B cell (primary cell): ENCODE results near the gene BPIFB1. TPM values are rescaled to one million over a fixed set of nuclear protein-coding genes. Genes with fewer than 3 reads are reported as not detected.

Experiments
- ATAC-seq: fragments of 200-7000 bp; cut with Tn5 transposase; one replicate; pipeline ENCODE4 v1.10.0; 2021; ENCODE audit warnings: low read depth, mild to moderate bottlenecking, moderate number of reproducible peaks, moderate library complexity
- CTCF ChIA-PET: fragments of 350-600 bp; sonication (Branson Sonifier 250); formaldehyde crosslinking; loops from one replicate; lab custom pipeline; 2021; ENCODE audit warnings: antibody characterized with exemption, inconsistent platforms; lab: Charles Lee
- POLR2A ChIA-PET: fragments of 350-600 bp; sonication (Branson Sonifier 250); formaldehyde crosslinking; loops from one replicate; lab custom pipeline; 2021; ENCODE audit warnings: antibody characterized with exemption; lab: Charles Lee
- DNase-seq: peaks from one replicate; pipeline ENCODE4 v3.0.0; 2013
- H2AFZ ChIP-seq: 2 replicates; pipeline ENCODE4 v1.6.1; 2012; ENCODE audit warnings: mild to moderate bottlenecking, low read depth, low read length; ENCODE audit not compliant: insufficient read depth, poor library complexity, severe bottlenecking
- H3K27ac ChIP-seq, 2 donors: 1 replicate in 1 of 2; 2 replicates in 1 of 2; pipeline ENCODE4 v1.5.1; 2012 to 2013; ENCODE audit warnings: low read length in 2 of 2, mild to moderate bottlenecking in 2 of 2, moderate library complexity in 1 of 2
- H3K27me3 ChIP-seq, 4 experiments: fragments of 200-600 bp in 1 of 4; sonication (generic) in 1 of 4; replicated peaks in 1 of 4; 1 replicate in 2 of 4; 2 replicates in 2 of 4; pipeline versions ENCODE4 v1.6.1 to v1.7.0; 2013 to 2016; ENCODE audit warnings: low read length in 3 of 4, mild to moderate bottlenecking in 2 of 4, mixed read lengths in 1 of 4, moderate library complexity in 1 of 4; ENCODE audit not compliant: insufficient read depth in 4 of 4, control insufficient read depth in 3 of 4; ENCODE audit errors: control extremely low read depth in 1 of 4
- H3K36me3 ChIP-seq, 2 experiments: replicated peaks in 1 of 2; 1 replicate in 1 of 2; 2 replicates in 1 of 2; pipeline versions ENCODE4 v1.6.1 to v1.7.1; 2013; ENCODE audit warnings: low read length in 1 of 2; ENCODE audit not compliant: insufficient read depth in 2 of 2, control insufficient read depth in 1 of 2; ENCODE audit errors: control extremely low read depth in 1 of 2, extremely low read depth in 1 of 2
- H3K4me1 ChIP-seq, 2 donors: fragments of 200-600 bp in 1 of 2; sonication (generic) in 1 of 2; 1 replicate in 1 of 2; 2 replicates in 1 of 2; pipeline versions ENCODE4 v1.5.1 to v1.6.1; 2013 to 2017; ENCODE audit warnings: low read length in 2 of 2; ENCODE audit not compliant: control insufficient read depth in 2 of 2, insufficient read depth in 2 of 2
- H3K4me2 ChIP-seq: replicated peaks from 2 replicates; pipeline ENCODE3; 2012; ENCODE audit warnings: mild to moderate bottlenecking, low read depth, low read length; ENCODE audit not compliant: poor library complexity, severe bottlenecking
- H3K4me3 ChIP-seq, 5 experiments: fragments of 200-600 bp in 1 of 5; sonication (generic) in 1 of 5; 1 replicate in 3 of 5; 2 replicates in 2 of 5; pipeline versions ENCODE4 v1.5.1 to v1.7.0; 2011 to 2016; ENCODE audit warnings: low read length in 4 of 5, mild to moderate bottlenecking in 4 of 5, low read depth in 2 of 5, control low read depth in 1 of 5, moderate library complexity in 1 of 5; ENCODE audit not compliant: insufficient read depth in 1 of 5; ENCODE audit errors: control extremely low read depth in 1 of 5, extremely low read depth in 1 of 5
- H3K79me2 ChIP-seq: fragments of 200-600 bp; sonication (generic); one replicate; pipeline ENCODE4 v1.6.0; 2016; ENCODE audit warnings: low read length; ENCODE audit not compliant: control insufficient read depth, insufficient read depth
- H3K9ac ChIP-seq: fragments of 200-600 bp; sonication (generic); 2 replicates; pipeline ENCODE4 v1.6.1; 2017; ENCODE audit warnings: mild to moderate bottlenecking, low read length, moderate library complexity
- H3K9me3 ChIP-seq, 3 donors: one replicate each; pipeline versions ENCODE4 v1.6.1 to v1.7.1; 2013; ENCODE audit warnings: low read length in 2 of 3; ENCODE audit not compliant: control insufficient read depth in 2 of 3, insufficient read depth in 1 of 3; ENCODE audit errors: control extremely low read depth in 1 of 3
- H4K20me1 ChIP-seq: 2 replicates; pipeline ENCODE4 v1.6.0; 2012; ENCODE audit warnings: mild to moderate bottlenecking, low read length; ENCODE audit not compliant: insufficient read depth, control insufficient read depth, poor library complexity, severe bottlenecking
- H3K27ac Mint-ChIP-seq: one replicate; pipeline ENCODE4 v1.8.0; 2021; ENCODE audit warnings: mixed read lengths
- H3K27me3 Mint-ChIP-seq: one replicate; pipeline ENCODE4 v1.8.0; 2021; ENCODE audit warnings: mixed read lengths
- H3K4me1 Mint-ChIP-seq: one replicate; pipeline ENCODE4 v1.8.0; 2021; ENCODE audit warnings: mixed read lengths
- H3K4me3 Mint-ChIP-seq: one replicate; pipeline ENCODE4 v1.8.0; 2021; ENCODE audit warnings: mixed read lengths
- H3K9me3 Mint-ChIP-seq: one replicate; pipeline ENCODE4 v1.8.0; 2022; ENCODE audit warnings: mixed read lengths; ENCODE audit not compliant: insufficient read depth
- EZH2 ChIP-seq: IDR thresholded peaks from 2 replicates; pipeline ENCODE4 v1.6.1; 2012; ENCODE audit warnings: borderline replicate concordance, low read depth, mild to moderate bottlenecking, moderate library complexity, low read length; ENCODE audit not compliant: insufficient read depth, poor library complexity, severe bottlenecking
- WGBS: methylation state at CpG from one replicate; pipeline ENCODE4 v1.1.5; 2013; ENCODE audit warnings: missing lambda C conversion rate; ENCODE audit not compliant: insufficient coverage; 5-methylcytosine and 5-hydroxymethylcytosine counted together
- intact Hi-C: fragments of 100-400 bp; cut with micrococcal nuclease; formaldehyde crosslinking; loops from one replicate; pipeline ENCODE4 v1.10.0; 2022
- polyA plus RNA-seq: library from polyadenylated mRNA; depleted of rRNA; stranded (reverse); fragments of >200 nt; gene quantifications from 2 replicates; pipeline ENCODE4 v1.2.3, GENCODE V29; 2012
- total RNA-seq, 2 donors: library from RNA; stranded (reverse); fragments of 120-200 nt in 1 of 2; gene quantifications; 1 replicate in 1 of 2; 2 replicates in 1 of 2; pipeline versions ENCODE4 v1.2.3 to v1.2.4, GENCODE V29; 2013 to 2022
- TF ChIP-seq, protein P1 (sequence below): fragments of 200-600 bp; IDR thresholded peaks from one replicate; pipeline ENCODE4 v1.8.0; 2022; ENCODE audit warnings: antibody characterized with exemption, mild to moderate bottlenecking

Gene BPIFB1
- total and polyA plus RNA-seq, 2 donors (not counting 1 experiment from before 2014, with no cell fraction given), result not detected

DNA sequence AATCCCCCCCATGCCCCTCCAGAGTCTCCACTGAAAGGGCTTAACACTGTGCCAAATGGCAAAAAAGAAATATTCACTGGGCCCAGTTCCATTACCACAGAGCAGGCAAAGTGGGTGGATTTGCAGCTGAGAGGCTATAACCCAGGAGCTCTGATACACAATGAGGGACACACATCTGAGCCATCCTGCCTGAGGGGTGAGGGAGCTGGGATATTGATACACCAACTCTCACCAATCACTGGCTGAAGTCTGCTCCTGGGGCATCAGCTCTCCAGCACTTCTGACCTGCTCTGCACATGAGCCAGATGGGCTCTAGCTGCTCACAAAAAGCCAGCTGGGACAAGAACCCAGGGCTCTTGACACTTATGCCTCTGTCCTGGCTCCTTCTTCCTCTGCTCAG is 4.9 kb downstream of the BPIFB1 start:
- Histone ChIP-seq H3K4me2 (no peak overlapping the region), H3K79me2 (no peaks in the 10 kb centered on the region), H3K9me3 (peaks cover 0 to 8% (median 0%) of the 10 kb centered on the region in 3 donors), H3K4me3 (no peak overlapping the region), H3K36me3 (no peaks in the 10 kb centered on the region), H3K4me1 (no peaks in the 10 kb centered on the region), H4K20me1 (no peaks in the 10 kb centered on the region), H3K27me3 (peaks cover 0 to 12% (median 1%) of the 10 kb centered on the region in 4 experiments), H3K9ac (no peak overlapping the region), H3K27ac (no peak overlapping the region), H2AFZ (no peak overlapping the region)
- no peaks in the 10 kb centered on the region for H3K4me1 Mint-ChIP-seq
- intact Hi-C loops, result no loop called here
- TF ChIP-seq, protein P1, sequence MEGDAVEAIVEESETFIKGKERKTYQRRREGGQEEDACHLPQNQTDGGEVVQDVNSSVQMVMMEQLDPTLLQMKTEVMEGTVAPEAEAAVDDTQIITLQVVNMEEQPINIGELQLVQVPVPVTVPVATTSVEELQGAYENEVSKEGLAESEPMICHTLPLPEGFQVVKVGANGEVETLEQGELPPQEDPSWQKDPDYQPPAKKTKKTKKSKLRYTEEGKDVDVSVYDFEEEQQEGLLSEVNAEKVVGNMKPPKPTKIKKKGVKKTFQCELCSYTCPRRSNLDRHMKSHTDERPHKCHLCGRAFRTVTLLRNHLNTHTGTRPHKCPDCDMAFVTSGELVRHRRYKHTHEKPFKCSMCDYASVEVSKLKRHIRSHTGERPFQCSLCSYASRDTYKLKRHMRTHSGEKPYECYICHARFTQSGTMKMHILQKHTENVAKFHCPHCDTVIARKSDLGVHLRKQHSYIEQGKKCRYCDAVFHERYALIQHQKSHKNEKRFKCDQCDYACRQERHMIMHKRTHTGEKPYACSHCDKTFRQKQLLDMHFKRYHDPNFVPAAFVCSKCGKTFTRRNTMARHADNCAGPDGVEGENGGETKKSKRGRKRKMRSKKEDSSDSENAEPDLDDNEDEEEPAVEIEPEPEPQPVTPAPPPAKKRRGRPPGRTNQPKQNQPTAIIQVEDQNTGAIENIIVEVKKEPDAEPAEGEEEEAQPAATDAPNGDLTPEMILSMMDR, result no peak
- TF ChIP-seq EZH2, result no peak
- CTCF ChIA-PET, result interaction anchor here (0.6 to 0.9 kb wide), 2 partner anchors 10 to 383 kb away, joined by 3 to 4 read pairs; no protein-coding TSS in a partner anchor
- no peaks in the 10 kb centered on the region for H3K9me3 Mint-ChIP-seq
- H3K27me3 Mint-ChIP-seq, result peaks cover 31% of the 10 kb centered on the region
- no peak overlapping the region for H3K27ac Mint-ChIP-seq
- no peak overlapping the region for H3K4me3 Mint-ChIP-seq
- ATAC-seq, result no peak
- POLR2A ChIA-PET, result no interaction called here
- no peak for DNase-seq

DNA sequence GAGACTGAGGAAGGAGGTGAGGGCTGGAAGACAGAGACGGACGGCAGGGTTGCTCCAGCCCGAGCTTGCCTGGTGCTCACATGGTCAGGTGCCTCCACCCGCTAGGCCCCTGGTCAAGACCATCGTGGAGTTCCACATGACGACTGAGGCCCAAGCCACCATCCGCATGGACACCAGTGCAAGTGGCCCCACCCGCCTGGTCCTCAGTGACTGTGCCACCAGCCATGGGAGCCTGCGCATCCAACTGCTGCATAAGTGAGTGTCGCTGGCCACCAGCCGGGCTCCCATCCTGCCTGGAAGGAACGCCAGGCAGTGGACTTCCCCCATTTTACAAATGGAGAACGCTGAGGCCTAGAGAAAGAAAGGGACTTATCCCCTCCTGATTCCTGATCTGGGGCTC is 7.8 kb downstream of the BPIFB1 start:
- Histone ChIP-seq H3K27ac (no peak overlapping the region), H4K20me1 (no peaks in the 10 kb centered on the region), H3K4me1 (no peaks in the 10 kb centered on the region), H2AFZ (no peak overlapping the region), H3K36me3 (no peaks in the 10 kb centered on the region), H3K4me2 (no peak overlapping the region), H3K9me3 (peaks cover 0 to 8% (median 0%) of the 10 kb centered on the region in 3 donors), H3K27me3 (peaks cover 0 to 9% (median 1%) of the 10 kb centered on the region in 4 experiments), H3K79me2 (no peaks in the 10 kb centered on the region), H3K4me3 (no peak overlapping the region), H3K9ac (no peak overlapping the region)
- POLR2A ChIA-PET, result no interaction called here
- Mint-ChIP-seq H3K27ac (no peak overlapping the region), H3K27me3 (peaks cover 22% of the 10 kb centered on the region), H3K9me3 (no peaks in the 10 kb centered on the region), H3K4me1 (no peaks in the 10 kb centered on the region), H3K4me3 (no peak overlapping the region)
- ATAC-seq (no peak), DNase-seq (no peak)
- no peak for TF ChIP-seq EZH2
- TF ChIP-seq, protein P1, result no peak
- 92% methylated on average over 12 of the region's 13 CpGs for WGBS
- CTCF ChIA-PET, result interaction anchor here (2.3 to 2.6 kb wide), 2 partner anchors 389 kb away, joined by 7 to 17 read pairs; no protein-coding TSS in a partner anchor
- intact Hi-C loops, result no loop called here
